Measurements from ENCODE around the gene LRRC37A3. TPM values are rescaled to one million over a fixed set of nuclear protein-coding genes. Genes with fewer than 3 reads are reported as not detected.
"Not testable (repeated sequence)": the region's sequence is repeated elsewhere in the genome, so short reads cannot be mapped to it uniquely, and the experiment has no call there.

LRRC37A3 gene
- total and polyA plus RNA-seq, 2 donors: 1.7 to 19.0 TPM

DNA sequence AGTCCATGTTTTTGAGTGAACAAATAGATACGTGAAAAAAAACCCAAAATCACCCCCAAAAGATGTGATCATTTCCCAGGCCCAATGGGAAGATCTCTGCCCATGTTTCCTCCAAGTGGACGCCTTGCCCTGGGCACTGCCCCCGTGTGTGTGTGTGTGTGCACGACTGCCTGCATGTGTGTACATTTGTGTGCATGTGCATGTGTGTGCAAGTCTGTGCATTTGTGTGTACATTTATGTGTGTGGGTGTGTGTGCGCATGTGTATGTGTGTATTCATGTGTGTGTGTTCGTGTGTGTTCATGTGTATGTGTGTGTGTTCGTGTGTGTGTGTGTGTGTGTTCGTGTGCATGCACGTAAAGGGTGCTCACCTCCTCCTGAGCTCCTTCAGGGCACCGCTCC lies 16.8 kb upstream of the LRRC37A3 start:
- no peak for DNase-seq (ENCODE audit: extremely low spot score)
- Histone ChIP-seq H3K36me3 (ENCODE audit: insufficient read depth) (no peaks in the 10 kb centered on the region), H3K4me1 (ENCODE audit: insufficient read depth) (no peaks in the 10 kb centered on the region), H3K4me3 (ENCODE audit: low read depth, low read length) (no peak overlapping the region), H3K27ac (ENCODE audit: low read depth) (no peak overlapping the region)
- 88% methylated on average over 10 of the region's 10 CpGs for WGBS

DNA sequence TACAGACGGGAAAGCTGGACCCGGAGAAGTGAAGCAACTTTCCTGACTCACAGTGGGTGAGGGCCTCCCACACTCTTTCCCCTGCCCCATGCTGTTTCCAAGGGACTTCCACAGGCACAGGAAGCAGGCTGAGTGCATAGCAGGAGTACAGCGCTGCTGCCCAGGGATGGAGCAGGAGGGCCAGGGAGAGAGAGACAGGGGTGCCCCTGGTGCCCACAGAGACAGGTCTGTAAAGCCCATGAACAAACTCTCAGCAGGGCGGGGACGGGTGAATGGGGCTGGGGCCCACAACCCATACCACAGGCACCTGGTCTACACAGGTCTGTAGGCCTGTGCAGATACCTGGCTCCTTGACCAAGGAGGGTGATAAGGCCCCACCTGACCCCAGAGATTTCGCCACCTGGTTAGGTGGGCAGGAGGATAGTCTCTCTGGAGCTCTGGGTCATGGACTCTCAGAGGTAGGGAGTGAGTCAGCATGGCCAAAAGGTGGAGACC lies 15.1 kb upstream of the LRRC37A3 start:
- H3K36me3 ChIP-seq (ENCODE audit: insufficient read depth); H3K27ac ChIP-seq (ENCODE audit: low read depth); H3K4me1 ChIP-seq (ENCODE audit: insufficient read depth); DNase-seq (ENCODE audit: extremely low spot score); H3K4me3 ChIP-seq (ENCODE audit: low read depth, low read length): not testable (repeated sequence)
- WGBS: 91% methylated on average over 6 of the region's 6 CpGs

DNA sequence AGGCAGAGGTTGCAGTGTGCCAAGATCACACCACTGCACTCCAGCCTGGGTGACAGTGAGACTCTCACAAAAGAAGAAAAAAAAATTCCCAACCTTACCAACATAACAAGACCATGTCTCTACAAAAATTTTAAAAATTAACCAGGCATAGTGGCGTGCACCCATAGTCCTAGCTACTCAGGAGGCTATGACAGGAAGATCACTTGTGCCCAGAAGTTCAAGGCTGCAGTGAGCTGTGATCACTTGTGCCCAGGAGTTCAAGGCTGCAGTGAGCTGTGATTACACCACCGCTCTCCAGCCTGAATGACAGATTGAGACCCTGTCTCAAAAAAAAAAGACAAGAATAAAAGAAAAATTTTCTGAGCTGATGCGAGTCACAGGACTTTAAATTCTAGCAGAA lies 13.6 kb upstream of the LRRC37A3 start:
- 87% methylated on average over 3 of the region's 3 CpGs for WGBS
- DNase-seq (ENCODE audit: extremely low spot score); H3K4me3 ChIP-seq (ENCODE audit: low read depth, low read length); H3K27ac ChIP-seq (ENCODE audit: low read depth); H3K4me1 ChIP-seq (ENCODE audit: insufficient read depth); H3K36me3 ChIP-seq (ENCODE audit: insufficient read depth): not testable (repeated sequence)

GRCh38 chr17:64930374-64930773 lies 11.1 kb upstream of the LRRC37A3 start:
- H3K4me3 ChIP-seq (ENCODE audit: low read depth, low read length); H3K36me3 ChIP-seq (ENCODE audit: insufficient read depth); H3K4me1 ChIP-seq (ENCODE audit: insufficient read depth); H3K27ac ChIP-seq (ENCODE audit: low read depth); DNase-seq (ENCODE audit: extremely low spot score): not testable (repeated sequence)
- 67% methylated on average over 7 of the region's 7 CpGs for WGBS

GRCh38 chr17:64929419-64930209 lies 10.3 kb upstream of the LRRC37A3 start:
- 77% methylated on average over 6 of the region's 6 CpGs for WGBS
- not testable (repeated sequence) for DNase-seq (ENCODE audit: extremely low spot score); H3K4me3 ChIP-seq (ENCODE audit: low read depth, low read length); H3K4me1 ChIP-seq (ENCODE audit: insufficient read depth); H3K36me3 ChIP-seq (ENCODE audit: insufficient read depth); H3K27ac ChIP-seq (ENCODE audit: low read depth)

GRCh38 chr17:64928701-64929100 lies 9.4 kb upstream of the LRRC37A3 start:
- not testable (repeated sequence) for H3K4me1 ChIP-seq (ENCODE audit: insufficient read depth); DNase-seq (ENCODE audit: extremely low spot score); H3K4me3 ChIP-seq (ENCODE audit: low read depth, low read length); H3K36me3 ChIP-seq (ENCODE audit: insufficient read depth); H3K27ac ChIP-seq (ENCODE audit: low read depth)
- WGBS: 69% methylated on average over 3 of the region's 3 CpGs

- H3K27ac ChIP-seq (ENCODE audit: low read depth); DNase-seq (ENCODE audit: extremely low spot score); H3K4me1 ChIP-seq (ENCODE audit: insufficient read depth); H3K4me3 ChIP-seq (ENCODE audit: low read depth, low read length); H3K36me3 ChIP-seq (ENCODE audit: insufficient read depth): not testable (repeated sequence)
- WGBS: under 1% methylated on average over 2 of the region's 2 CpGs
These were observed 8.2 kb upstream of the LRRC37A3 start for GRCh38 chr17:64927444-64927843.

DNA sequence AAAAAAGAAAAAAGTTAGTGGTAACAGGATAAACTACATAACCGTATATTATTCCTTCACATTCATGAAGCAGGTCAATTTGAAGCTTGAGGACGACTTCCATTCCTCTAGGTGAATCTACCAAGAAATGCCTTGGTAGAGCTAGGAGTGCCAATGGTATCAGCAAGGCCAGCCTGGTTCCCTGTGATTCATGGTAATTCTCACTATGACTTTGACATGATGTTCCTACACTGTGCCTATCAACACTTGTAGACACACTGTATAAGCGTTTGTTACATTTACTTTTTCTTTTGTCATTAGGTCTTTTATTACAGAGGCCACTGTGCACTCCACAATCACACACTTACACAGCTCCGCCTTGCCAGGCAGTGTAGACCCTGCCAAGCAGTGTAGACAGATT lies 7.2 kb upstream of the LRRC37A3 start:
- not testable (repeated sequence) for H3K36me3 ChIP-seq (ENCODE audit: insufficient read depth); DNase-seq (ENCODE audit: extremely low spot score); H3K4me1 ChIP-seq (ENCODE audit: insufficient read depth); H3K4me3 ChIP-seq (ENCODE audit: low read depth, low read length); H3K27ac ChIP-seq (ENCODE audit: low read depth)
- 93% methylated on average over 4 of the region's 4 CpGs for WGBS

DNA sequence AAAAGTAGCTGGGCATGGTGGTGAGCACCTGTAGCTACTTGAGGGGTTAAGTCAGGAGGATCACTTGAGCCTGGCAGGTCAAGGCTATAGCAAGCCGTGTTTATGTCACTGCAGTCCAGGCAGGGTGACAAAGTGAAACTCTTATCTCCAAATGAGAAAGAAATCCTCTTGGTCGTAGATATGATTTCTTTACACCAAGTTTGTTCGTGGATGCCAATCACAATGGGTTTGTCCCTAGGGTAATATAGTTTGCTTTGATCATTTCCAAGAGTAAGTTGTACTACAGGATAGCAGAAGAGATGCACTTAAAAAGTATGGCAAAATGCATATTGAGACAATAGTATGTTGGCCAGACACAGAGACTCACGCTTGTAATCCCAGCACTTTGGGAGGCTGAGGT lies 6.0 kb upstream of the LRRC37A3 start:
- H3K36me3 ChIP-seq (ENCODE audit: insufficient read depth); H3K4me3 ChIP-seq (ENCODE audit: low read depth, low read length); DNase-seq (ENCODE audit: extremely low spot score); H3K27ac ChIP-seq (ENCODE audit: low read depth); H3K4me1 ChIP-seq (ENCODE audit: insufficient read depth): not testable (repeated sequence)
- WGBS: 86% methylated on average over 4 of the region's 4 CpGs

DNA sequence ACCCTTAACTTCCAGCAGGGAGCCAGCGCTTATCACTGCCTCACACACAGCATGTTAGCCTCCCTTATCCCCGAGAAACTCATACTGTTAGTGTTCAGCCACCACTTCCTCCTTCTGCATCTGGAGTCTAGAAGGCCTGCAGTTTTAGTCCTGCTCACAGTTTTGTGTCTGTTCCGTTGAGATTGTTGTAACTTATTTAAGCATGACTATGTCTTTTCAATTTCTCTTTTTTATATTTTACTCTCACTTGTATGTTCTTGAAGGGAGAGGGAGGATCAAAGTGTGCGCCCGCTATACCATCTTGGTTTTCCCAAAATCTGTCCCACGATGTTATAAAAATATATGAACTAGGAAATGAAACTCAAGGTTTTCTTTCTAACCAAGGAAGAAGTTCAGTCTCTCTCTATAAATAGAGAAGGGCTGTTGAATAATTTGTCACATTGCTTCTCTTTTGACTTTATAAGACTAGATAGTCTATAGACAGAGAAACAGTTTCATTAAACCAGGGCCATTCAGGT lies 3.8 kb upstream of the LRRC37A3 start:
- not testable (repeated sequence) for H3K4me1 ChIP-seq (ENCODE audit: insufficient read depth); DNase-seq (ENCODE audit: extremely low spot score); H3K36me3 ChIP-seq (ENCODE audit: insufficient read depth); H3K4me3 ChIP-seq (ENCODE audit: low read depth, low read length); H3K27ac ChIP-seq (ENCODE audit: low read depth)
- 77% methylated on average over 6 of the region's 6 CpGs for WGBS

- Histone ChIP-seq H3K4me3 (ENCODE audit: low read depth, low read length) (no peak overlapping the region), H3K27ac (ENCODE audit: low read depth) (no peak overlapping the region), H3K36me3 (ENCODE audit: insufficient read depth) (no peaks in the 10 kb centered on the region), H3K4me1 (ENCODE audit: insufficient read depth) (no peaks in the 10 kb centered on the region)
- WGBS: 93% methylated on average over 12 of the region's 12 CpGs
- no peak for DNase-seq (ENCODE audit: extremely low spot score)
These were observed 1.3 kb upstream of the LRRC37A3 start for GRCh38 chr17:64920419-64921172.

DNA sequence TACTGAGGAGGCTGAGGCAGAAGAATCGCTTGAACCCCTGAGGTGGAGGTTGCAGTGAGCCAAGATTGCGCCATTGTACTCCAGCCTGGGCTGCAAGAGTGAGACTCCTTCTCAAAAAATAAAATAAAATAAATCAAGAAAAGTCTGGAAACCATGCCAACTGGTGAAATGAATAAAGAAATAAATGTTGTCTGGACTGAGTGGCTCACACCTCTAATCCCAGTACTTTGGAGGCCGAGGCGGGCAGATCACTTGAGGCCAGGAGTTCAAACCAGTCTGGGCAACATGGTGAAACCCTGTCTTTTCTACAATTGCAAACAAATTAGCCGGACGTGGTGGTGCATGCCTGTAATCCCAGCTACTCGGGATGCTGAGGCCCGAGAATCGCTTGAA lies 744 bp upstream of the LRRC37A3 start:
- H3K27ac ChIP-seq (ENCODE audit: low read depth): peak overlapping the region; percentile 84
- WGBS: 72% methylated on average over 9 of the region's 9 CpGs
- DNase-seq (ENCODE audit: extremely low spot score): no peak
- no peaks in the 10 kb centered on the region for H3K4me1 ChIP-seq (ENCODE audit: insufficient read depth)
- no peaks in the 10 kb centered on the region for H3K36me3 ChIP-seq (ENCODE audit: insufficient read depth)
- H3K4me3 ChIP-seq (ENCODE audit: low read depth, low read length): no peak overlapping the region

DNA sequence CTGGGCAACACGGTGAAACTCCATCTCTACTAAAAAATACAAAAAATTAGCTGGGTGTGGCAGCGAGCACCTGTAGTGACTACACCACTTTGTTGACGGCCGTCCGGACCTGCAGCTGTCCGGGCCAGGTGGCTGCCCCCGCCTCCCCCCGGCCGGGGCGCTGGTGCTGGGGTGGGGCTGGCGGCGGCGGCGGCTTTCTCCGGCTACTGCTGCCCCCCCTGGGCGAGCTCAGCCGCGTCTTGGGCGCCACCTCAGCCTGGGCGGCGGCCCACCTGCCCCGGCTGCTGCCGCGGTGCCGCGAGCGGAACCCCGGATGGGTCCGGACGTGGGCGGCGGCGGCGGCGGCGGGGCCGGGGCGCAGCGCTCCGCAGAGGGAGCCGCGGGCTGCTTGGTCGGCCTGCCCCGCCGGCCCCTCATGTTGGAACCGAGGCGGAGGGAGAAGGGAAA lies 413 bp downstream of the LRRC37A3 start:
- not testable (repeated sequence) for DNase-seq (ENCODE audit: extremely low spot score)
- under 1% methylated on average over 47 of the region's 47 CpGs for WGBS
- peak overlapping the region; percentile 89 for H3K27ac ChIP-seq (ENCODE audit: low read depth)

DNA sequence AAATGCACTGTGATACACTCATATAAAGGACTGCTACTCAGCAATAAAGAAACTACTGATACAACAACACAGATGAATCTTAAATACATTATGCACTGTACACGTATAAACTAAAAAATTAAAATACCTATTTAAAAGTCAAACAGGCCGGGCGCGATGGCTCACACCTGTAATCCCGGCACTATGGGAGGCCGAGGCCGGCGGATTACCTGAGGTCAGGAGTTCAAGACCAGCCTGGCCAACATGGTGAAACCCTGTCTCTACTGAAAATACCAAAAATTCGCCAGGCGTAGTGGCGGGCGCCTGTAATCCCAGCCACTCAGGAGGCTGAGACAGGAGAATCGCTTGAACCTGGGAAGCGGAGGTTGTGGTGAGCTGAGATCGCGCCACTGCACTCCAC lies 1.7 kb downstream of the LRRC37A3 start:
- not testable (repeated sequence) for H3K27ac ChIP-seq (ENCODE audit: low read depth); H3K4me3 ChIP-seq (ENCODE audit: low read depth, low read length); DNase-seq (ENCODE audit: extremely low spot score); H3K4me1 ChIP-seq (ENCODE audit: insufficient read depth); H3K36me3 ChIP-seq (ENCODE audit: insufficient read depth)
- WGBS: 94% methylated on average over 12 of the region's 16 CpGs

More for the DNA sequence above, 413 bp downstream of the LRRC37A3 start:
- peak overlapping the region; percentile 56 for H3K4me3 ChIP-seq (ENCODE audit: low read depth, low read length)
- not testable (repeated sequence) for H3K4me1 ChIP-seq (ENCODE audit: insufficient read depth); H3K36me3 ChIP-seq (ENCODE audit: insufficient read depth)
